Measurements from ENCODE around the gene THAP7. TPM values are rescaled to one million over a fixed set of nuclear protein-coding genes. Genes with fewer than 3 reads are reported as not detected.

THAP7 gene
- total and polyA plus RNA-seq, 2 experiments from 2014 or later, result 21.8 to 25.9 TPM

- H2AFZ ChIP-seq, result no peak overlapping the region
- no peaks in the 10 kb centered on the region for H3K4me1 ChIP-seq (ENCODE audit: insufficient read depth)
- Mint-ChIP-seq H3K4me3 (no peak overlapping the region), H3K9me3 (no peaks in the 10 kb centered on the region), H3K27me3 (ENCODE audit: insufficient read depth, low read depth, poor library complexity) (peaks cover 5% of the 10 kb centered on the region), H3K36me3 (ENCODE audit: low read depth) (peaks cover 6% of the 10 kb centered on the region; the same call in 1 of the 3 replicates), H3K4me1 (no peaks in the 10 kb centered on the region; the same call in 2 of the 3 replicates), H3K27ac (no peak overlapping the region)
- H3F3A ChIP-seq (replicated peaks; ENCODE audit: low read depth), result no peaks in the 10 kb centered on the region
- no peak overlapping the region for H3K4me2 ChIP-seq
- DNase-seq (ENCODE audit: low spot score) (no peak), ATAC-seq (no peak)
- H3K36me3 ChIP-seq (ENCODE audit: insufficient read depth), result no peaks in the 10 kb centered on the region
- TF ChIP-seq ETS1 (IDR thresholded peaks at IDR 0.05) (no peak), ZNF462 (CRISPR knock-in tag; IDR thresholded peaks at IDR 0.05) (no peak), EZH2 (IDR thresholded peaks at IDR 0.05; ENCODE audit: low read depth, unreplicated experiment) (no peak), JUNB (IDR thresholded peaks at IDR 0.05; ENCODE audit: unreplicated experiment) (no peak)
- no peaks in the 10 kb centered on the region for H3K9me2 ChIP-seq (ENCODE audit: insufficient read depth)
- no peaks in the 10 kb centered on the region for H4K20me1 ChIP-seq (replicated peaks; ENCODE audit: insufficient read depth)
- no peak overlapping the region for H3K27ac ChIP-seq (ENCODE audit: low read depth)
- no peaks in the 10 kb centered on the region for H3K27me3 ChIP-seq (ENCODE audit: insufficient read depth)
- no peaks in the 10 kb centered on the region for H3K79me2 ChIP-seq (replicated peaks; ENCODE audit: insufficient read depth)
- H3K4me3 ChIP-seq, result no peak overlapping the region
Observed at GRCh38 chr22:20987375-20987774, 14.5 kb downstream of the THAP7 start.

GRCh38 chr22:20986365-20986764, 15.6 kb downstream of the THAP7 start:
- peaks cover 3% of the 10 kb centered on the region; the same call in 1 of the 2 replicates for H3K4me1 ChIP-seq (ENCODE audit: insufficient read depth)
- H3K4me3 ChIP-seq, result no peak overlapping the region
- H3K4me2 ChIP-seq, result no peak overlapping the region
- H4K20me1 ChIP-seq (replicated peaks; ENCODE audit: insufficient read depth), result no peaks in the 10 kb centered on the region
- Mint-ChIP-seq H3K9me3 (no peaks in the 10 kb centered on the region), H3K4me1 (peaks cover 3% of the 10 kb centered on the region), H3K27ac (no peak overlapping the region), H3K4me3 (no peak overlapping the region), H3K36me3 (ENCODE audit: low read depth) (peaks cover 6% of the 10 kb centered on the region; the same call in 1 of the 3 replicates), H3K27me3 (ENCODE audit: insufficient read depth, low read depth, poor library complexity) (peaks cover 9% of the 10 kb centered on the region)
- no peaks in the 10 kb centered on the region for H3F3A ChIP-seq (replicated peaks; ENCODE audit: low read depth)
- no peak overlapping the region for H2AFZ ChIP-seq
- H3K27me3 ChIP-seq (ENCODE audit: insufficient read depth), result no peaks in the 10 kb centered on the region
- ATAC-seq, result no peak
- no peaks in the 10 kb centered on the region for H3K36me3 ChIP-seq (ENCODE audit: insufficient read depth)
- no peaks in the 10 kb centered on the region for H3K9me2 ChIP-seq (ENCODE audit: insufficient read depth)
- H3K79me2 ChIP-seq (replicated peaks; ENCODE audit: insufficient read depth), result no peaks in the 10 kb centered on the region
- no peak overlapping the region for H3K27ac ChIP-seq (ENCODE audit: low read depth)
- no peak for DNase-seq (ENCODE audit: low spot score)
- no peak for TF ChIP-seq ZNF114 (CRISPR knock-in tag; IDR thresholded peaks at IDR 0.05)
- no peak for TF ChIP-seq ETS1 (IDR thresholded peaks at IDR 0.05)
- TF ChIP-seq ZNF331 (CRISPR knock-in tag; IDR thresholded peaks at IDR 0.05; ENCODE audit: low read depth), result no peak
- no peak for TF ChIP-seq CTCF (conservative IDR thresholded peaks at IDR 0.05; ENCODE audit: low read depth in 2 of 2)
